ENCODE measurements around the gene KRT81. TPM values are rescaled to one million over a fixed set of nuclear protein-coding genes. Genes with fewer than 3 reads are reported as not detected.
A peak's percentile ranks its signal among the peaks of the same experiment; 100 is the strongest.

The KRT81 gene
- total RNA-seq, 2 donors from 2014 or later, result not detected

DNA sequence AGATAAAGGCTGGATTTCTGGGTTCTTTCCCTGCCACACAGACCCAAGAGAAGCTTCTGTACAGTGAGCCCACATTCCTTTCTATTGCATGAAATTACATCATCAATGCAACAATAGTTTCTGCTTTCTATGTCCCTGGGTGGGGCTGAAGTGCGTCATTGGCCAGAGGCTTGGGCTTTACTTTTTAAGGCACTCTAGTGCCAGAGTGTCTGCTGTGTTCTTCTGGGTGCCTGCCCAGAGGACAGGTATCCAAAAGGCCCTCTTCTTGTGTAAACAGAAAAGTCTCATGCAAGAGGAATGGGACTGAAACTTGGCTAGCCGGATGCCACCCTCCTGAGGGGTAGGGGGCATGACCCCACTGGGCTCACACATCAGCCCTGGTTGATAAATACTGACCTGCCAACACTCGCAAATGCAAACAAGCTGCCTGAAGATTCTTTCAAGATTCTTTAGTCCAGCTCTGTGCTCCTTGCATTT is 11.0 kb downstream of the KRT81 start:
- TF ChIP-seq, protein P1, sequence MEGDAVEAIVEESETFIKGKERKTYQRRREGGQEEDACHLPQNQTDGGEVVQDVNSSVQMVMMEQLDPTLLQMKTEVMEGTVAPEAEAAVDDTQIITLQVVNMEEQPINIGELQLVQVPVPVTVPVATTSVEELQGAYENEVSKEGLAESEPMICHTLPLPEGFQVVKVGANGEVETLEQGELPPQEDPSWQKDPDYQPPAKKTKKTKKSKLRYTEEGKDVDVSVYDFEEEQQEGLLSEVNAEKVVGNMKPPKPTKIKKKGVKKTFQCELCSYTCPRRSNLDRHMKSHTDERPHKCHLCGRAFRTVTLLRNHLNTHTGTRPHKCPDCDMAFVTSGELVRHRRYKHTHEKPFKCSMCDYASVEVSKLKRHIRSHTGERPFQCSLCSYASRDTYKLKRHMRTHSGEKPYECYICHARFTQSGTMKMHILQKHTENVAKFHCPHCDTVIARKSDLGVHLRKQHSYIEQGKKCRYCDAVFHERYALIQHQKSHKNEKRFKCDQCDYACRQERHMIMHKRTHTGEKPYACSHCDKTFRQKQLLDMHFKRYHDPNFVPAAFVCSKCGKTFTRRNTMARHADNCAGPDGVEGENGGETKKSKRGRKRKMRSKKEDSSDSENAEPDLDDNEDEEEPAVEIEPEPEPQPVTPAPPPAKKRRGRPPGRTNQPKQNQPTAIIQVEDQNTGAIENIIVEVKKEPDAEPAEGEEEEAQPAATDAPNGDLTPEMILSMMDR (conservative IDR thresholded peaks at IDR 0.05), result no peak
- no peak overlapping the region for H3K4me3 ChIP-seq (ENCODE audit: low read length)
- H3K27me3 Mint-ChIP-seq (ENCODE audit: insufficient read depth), result peaks cover 39% of the 10 kb centered on the region
- H3K36me3 ChIP-seq (ENCODE audit: control insufficient read depth, insufficient read depth, low read length), result no peaks in the 10 kb centered on the region
- H3K27ac ChIP-seq (ENCODE audit: low read depth, low read length), result no peak overlapping the region
- DNase-seq, result peak; percentile 38
- H3K4me1 ChIP-seq (ENCODE audit: control insufficient read depth, insufficient read depth, low read length), result no peaks in the 10 kb centered on the region
- no peaks in the 10 kb centered on the region for H3K36me3 Mint-ChIP-seq (ENCODE audit: low read depth)
- H3K9me3 ChIP-seq (ENCODE audit: control insufficient read depth, low read length), result no peaks in the 10 kb centered on the region
- 83 to 88% methylated on average over 3 of the region's 3 CpGs for WGBS, 2 experiments (ENCODE audit: insufficient coverage in 1 of 2, insufficient read length in 1 of 2)
- H3K27ac Mint-ChIP-seq, result no peak overlapping the region
- no peak overlapping the region for H3K9ac ChIP-seq (ENCODE audit: extremely low read depth, low read length, poor library complexity, severe bottlenecking)
- peaks cover 24% of the 10 kb centered on the region for H3K27me3 ChIP-seq (ENCODE audit: control insufficient read depth, insufficient read depth, low read length, poor library complexity, severe bottlenecking)
- H3K9me3 Mint-ChIP-seq, result no peaks in the 10 kb centered on the region
- no peak overlapping the region for H3K4me3 Mint-ChIP-seq
- peaks cover 5% of the 10 kb centered on the region for H3K4me1 Mint-ChIP-seq

DNA sequence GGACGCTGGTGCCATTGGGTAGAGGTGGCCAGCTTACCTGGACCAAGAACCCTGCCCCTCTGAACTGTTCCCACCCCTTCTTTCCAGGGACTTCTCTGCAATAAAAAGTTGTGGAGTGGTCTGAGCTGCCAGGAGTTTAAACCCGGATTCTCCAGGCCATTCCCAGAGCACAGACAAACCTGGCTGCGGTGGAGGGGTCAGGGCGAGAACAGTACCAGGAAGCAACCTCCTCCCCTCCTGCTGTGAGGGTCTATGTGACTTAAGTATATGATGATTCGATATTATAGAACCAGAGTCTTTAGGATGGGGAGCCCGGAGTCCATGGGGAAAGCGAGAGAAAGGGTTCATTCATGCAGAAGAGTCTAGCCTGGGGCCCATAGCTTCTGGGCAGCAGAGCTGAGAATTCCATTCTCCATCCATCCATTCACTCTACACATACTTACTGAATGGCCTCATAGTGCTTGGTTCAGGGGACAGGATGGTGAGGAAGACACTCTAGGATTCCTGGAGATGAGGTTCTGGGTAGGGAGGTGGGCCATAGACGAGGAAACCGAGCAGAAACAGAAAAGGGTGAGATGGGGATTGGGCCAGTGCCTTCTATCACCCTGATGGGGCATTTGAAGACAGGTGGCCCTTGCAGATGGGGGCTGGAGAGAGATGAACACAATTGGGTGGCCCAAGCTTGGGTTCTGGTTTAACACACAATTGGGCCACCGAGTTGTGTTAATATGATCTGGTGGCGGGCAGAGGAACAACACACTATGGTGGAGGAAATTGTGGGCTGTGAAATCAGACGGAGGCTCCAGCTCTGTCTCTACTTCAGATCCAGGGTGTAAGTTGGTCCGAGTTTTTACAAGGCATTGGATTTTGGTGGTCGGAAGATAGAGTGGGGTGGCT is 11.7 kb downstream of the KRT81 start:
- WGBS, 2 experiments (ENCODE audit: insufficient coverage in 1 of 2, insufficient read length in 1 of 2), result 93 to 94% methylated on average over 3 to 14 of the region's 14 CpGs
- DNase-seq, result peak; percentile 36
- Mint-ChIP-seq H3K4me1 (peaks cover 5% of the 10 kb centered on the region), H3K36me3 (ENCODE audit: low read depth) (no peaks in the 10 kb centered on the region), H3K4me3 (no peak overlapping the region), H3K27me3 (ENCODE audit: insufficient read depth) (peaks cover 43% of the 10 kb centered on the region), H3K9me3 (no peaks in the 10 kb centered on the region), H3K27ac (no peak overlapping the region)
- TF ChIP-seq, protein P1 (conservative IDR thresholded peaks at IDR 0.05), result no peak
- no peak overlapping the region for H3K4me3 ChIP-seq (ENCODE audit: low read length)
- peaks cover 24% of the 10 kb centered on the region for H3K27me3 ChIP-seq (ENCODE audit: control insufficient read depth, insufficient read depth, low read length, poor library complexity, severe bottlenecking)
- H3K27ac ChIP-seq (ENCODE audit: low read depth, low read length), result no peak overlapping the region
- H3K36me3 ChIP-seq (ENCODE audit: control insufficient read depth, insufficient read depth, low read length), result no peaks in the 10 kb centered on the region
- H3K9me3 ChIP-seq (ENCODE audit: control insufficient read depth, low read length), result no peaks in the 10 kb centered on the region
- no peak overlapping the region for H3K9ac ChIP-seq (ENCODE audit: extremely low read depth, low read length, poor library complexity, severe bottlenecking)
- H3K4me1 ChIP-seq (ENCODE audit: control insufficient read depth, insufficient read depth, low read length), result no peaks in the 10 kb centered on the region

DNA sequence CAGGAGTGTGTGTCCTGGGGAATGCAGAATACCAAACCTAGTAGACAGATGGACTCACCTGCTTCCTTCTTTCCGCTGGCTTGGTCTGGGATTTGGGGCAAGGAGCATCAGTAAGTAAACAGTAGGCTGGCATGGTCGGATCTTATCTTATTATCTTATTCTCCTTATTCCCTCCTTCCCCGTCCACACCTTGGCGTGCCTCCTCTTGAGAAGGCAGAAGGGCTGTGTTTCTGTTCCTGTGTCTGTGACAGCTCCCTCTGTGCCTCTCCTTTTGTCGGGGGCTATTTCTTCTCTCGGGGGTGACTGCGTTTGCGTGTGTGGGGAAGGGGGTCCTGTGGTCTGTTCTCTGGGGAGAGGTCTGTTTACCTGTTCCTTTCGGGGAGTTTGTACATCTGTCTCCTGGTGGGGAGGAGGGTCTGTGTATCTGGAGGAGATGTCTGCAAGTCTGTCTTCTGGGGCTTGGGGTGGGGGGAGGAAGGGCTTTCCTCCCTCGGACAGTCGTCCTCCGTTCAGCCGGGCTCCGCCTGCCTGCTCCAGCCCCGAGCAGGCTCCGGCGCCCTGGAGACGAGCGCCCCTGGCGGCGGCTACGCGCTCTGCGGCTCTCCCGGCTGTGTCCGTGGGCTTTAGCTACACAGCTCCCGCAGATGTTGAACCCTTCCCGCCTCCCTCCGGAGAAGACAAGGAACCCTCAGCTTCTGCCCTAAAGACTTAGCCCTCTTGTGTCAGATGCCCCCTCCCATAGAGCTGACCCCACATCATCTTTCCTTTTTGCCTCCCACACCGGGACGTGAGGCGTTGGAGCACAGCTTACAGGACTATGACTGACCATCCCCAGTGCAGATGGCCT is 12.5 kb downstream of the KRT81 start:
- H3K9ac ChIP-seq (ENCODE audit: extremely low read depth, low read length, poor library complexity, severe bottlenecking), result no peak overlapping the region
- peak overlapping the region; percentile 42 for H3K4me3 Mint-ChIP-seq
- no peaks in the 10 kb centered on the region for H3K36me3 Mint-ChIP-seq (ENCODE audit: low read depth)
- no peaks in the 10 kb centered on the region for H3K9me3 ChIP-seq (ENCODE audit: control insufficient read depth, low read length)
- no peaks in the 10 kb centered on the region for H3K9me3 Mint-ChIP-seq
- no peaks in the 10 kb centered on the region for H3K36me3 ChIP-seq (ENCODE audit: control insufficient read depth, insufficient read depth, low read length)
- H3K27ac ChIP-seq (ENCODE audit: low read depth, low read length), result no peak overlapping the region
- H3K27ac Mint-ChIP-seq, result no peak overlapping the region
- H3K4me1 Mint-ChIP-seq, result peaks cover 5% of the 10 kb centered on the region
- DNase-seq, result peak; percentile 97
- H3K27me3 ChIP-seq (ENCODE audit: control insufficient read depth, insufficient read depth, low read length, poor library complexity, severe bottlenecking), result peaks cover 31% of the 10 kb centered on the region
- H3K27me3 Mint-ChIP-seq (ENCODE audit: insufficient read depth), result peaks cover 50% of the 10 kb centered on the region
- WGBS, 2 experiments (ENCODE audit: insufficient coverage in 1 of 2, insufficient read length in 1 of 2), result 20 to 27% methylated on average over 15 to 32 of the region's 32 CpGs
- TF ChIP-seq, protein P1 (conservative IDR thresholded peaks at IDR 0.05), result peak; percentile 98
- no peak overlapping the region for H3K4me3 ChIP-seq (ENCODE audit: low read length)
- H3K4me1 ChIP-seq (ENCODE audit: control insufficient read depth, insufficient read depth, low read length), result no peaks in the 10 kb centered on the region
